H1 (cell line): ENCODE results near the gene ZFP36L1. TPM values are rescaled to one million over a fixed set of nuclear protein-coding genes. Genes with fewer than 3 reads are reported as not detected.

Source experiments
- CTCF ChIA-PET: fragments of 300-600 bp; sonication (Branson Sonifier 250); formaldehyde crosslinking; loops from one replicate; lab custom pipeline; 2021; ENCODE audit not compliant: partially characterized antibody; lab: Charles Lee
- POLR2A ChIA-PET: fragments of 300-600 bp; sonication (Branson Sonifier 250); formaldehyde crosslinking; loops from one replicate; lab custom pipeline; 2021; ENCODE audit warnings: inconsistent platforms; ENCODE audit not compliant: partially characterized antibody; lab: Charles Lee
- DNase-seq, 2 experiments: peaks; one replicate each; pipeline versions ENCODE4 v3.0.0 to v3.0.0-alpha.2; 2010 to 2022; ENCODE audit warnings: low spot score in 2 of 2, low read depth in 1 of 2, mixed read lengths in 1 of 2
- FAIRE-seq: peaks from 2 replicates; lab custom pipeline; 2011; peaks lifted over from hg19 to GRCh38; lab: Jason Lieb, UNC
- H2AFZ ChIP-seq: 2 replicates; pipeline ENCODE4 v1.8.1; 2012; ENCODE audit warnings: low read length, inconsistent platforms
- H2AK5ac ChIP-seq: 2 replicates; pipeline ENCODE4 v1.6.1; 2013; ENCODE audit warnings: low read depth, low read length
- H2BK120ac ChIP-seq: replicated peaks from 2 replicates; pipeline ENCODE3; 2013; ENCODE audit warnings: low read depth, low read length, inconsistent platforms
- H2BK12ac ChIP-seq: 2 replicates; pipeline ENCODE4 v1.6.1; 2013; ENCODE audit warnings: low read depth, low read length
- H2BK15ac ChIP-seq: 2 replicates; pipeline ENCODE4 v1.6.1; 2013; ENCODE audit warnings: low read length
- H2BK20ac ChIP-seq: 2 replicates; pipeline ENCODE4 v1.6.1; 2013; ENCODE audit warnings: low read length
- H2BK5ac ChIP-seq: 2 replicates; pipeline ENCODE4 v1.6.1; 2013; ENCODE audit warnings: low read depth, low read length
- H3K14ac ChIP-seq: 2 replicates; pipeline ENCODE4 v1.6.1; 2013; ENCODE audit warnings: inconsistent platforms; ENCODE audit not compliant: insufficient read length
- H3K18ac ChIP-seq: 2 replicates; pipeline ENCODE4 v1.6.1; 2013; ENCODE audit warnings: low read length; ENCODE audit errors: extremely low read depth
- H3K23ac ChIP-seq: 2 replicates; pipeline ENCODE4 v1.6.1; 2013; ENCODE audit warnings: inconsistent platforms; ENCODE audit not compliant: insufficient read length
- H3K23me2 ChIP-seq: 2 replicates; pipeline ENCODE4 v1.6.1; 2013; ENCODE audit warnings: low read depth, low read length
- H3K27ac ChIP-seq: 2 replicates; pipeline ENCODE4 v1.6.1; 2011; ENCODE audit warnings: low read depth, low read length, inconsistent platforms
- H3K27me3 ChIP-seq, 4 experiments: replicated peaks in 1 of 4; 1 replicate in 1 of 4; 2 replicates in 3 of 4; pipeline versions ENCODE4 v1.6.1 to v1.8.1; 2011 to 2013; ENCODE audit warnings: low read length in 3 of 4, mild to moderate bottlenecking in 3 of 4, inconsistent platforms in 2 of 4, mixed read lengths in 2 of 4, moderate library complexity in 1 of 4; ENCODE audit not compliant: control insufficient read depth in 3 of 4, insufficient read depth in 3 of 4; ENCODE audit errors: extremely low read depth in 1 of 4
- H3K36me3 ChIP-seq, 4 experiments: 2 replicates each; pipeline versions ENCODE4 v1.6.1 to v1.8.1; 2011 to 2013; ENCODE audit warnings: mild to moderate bottlenecking in 4 of 4, low read length in 3 of 4, moderate library complexity in 2 of 4, control low read depth in 1 of 4, inconsistent platforms in 1 of 4; ENCODE audit not compliant: insufficient read depth in 4 of 4, control insufficient read depth in 2 of 4
- H3K4ac ChIP-seq: replicated peaks from 2 replicates; pipeline ENCODE3; 2013; ENCODE audit warnings: low read length, low read depth, mixed read lengths, inconsistent platforms; ENCODE audit not compliant: insufficient read length
- H3K4me1 ChIP-seq, 4 experiments: replicated peaks in 1 of 4; 1 replicate in 1 of 4; 2 replicates in 3 of 4; pipeline versions ENCODE4 v1.6.1 to v1.8.1; 2011 to 2013; ENCODE audit warnings: low read length in 3 of 4, inconsistent platforms in 2 of 4, mixed read lengths in 1 of 4; ENCODE audit not compliant: insufficient read depth in 4 of 4, control insufficient read depth in 3 of 4
- H3K4me2 ChIP-seq, 2 experiments: 2 replicates each; pipeline versions ENCODE4 v1.6.1 to v1.8.1; 2011 to 2013; ENCODE audit warnings: low read depth in 2 of 2, low read length in 2 of 2, control low read depth in 1 of 2, inconsistent platforms in 1 of 2, mild to moderate bottlenecking in 1 of 2; ENCODE audit not compliant: insufficient read depth in 1 of 2
- H3K4me3 ChIP-seq, 4 experiments: fragments of 200-600, 300-600 bp in 1 of 4; sonication (generic), shearing (Covaris generic), sonication (Bioruptor Twin) in 1 of 4; 2 replicates each; pipeline versions ENCODE4 v1.5.1 to v1.8.1; 2011 to 2016; ENCODE audit warnings: low read length in 4 of 4, low read depth in 3 of 4, control low read depth in 2 of 4, inconsistent platforms in 2 of 4, mild to moderate bottlenecking in 2 of 4, mixed read lengths in 1 of 4, moderate library complexity in 1 of 4; ENCODE audit not compliant: insufficient read depth in 2 of 4; ENCODE audit errors: extremely low read depth in 1 of 4
- H3K56ac ChIP-seq: replicated peaks from 2 replicates; pipeline ENCODE3; 2013; ENCODE audit warnings: low read depth, mild to moderate bottlenecking, mixed read lengths, low read length, inconsistent platforms; ENCODE audit not compliant: insufficient read length
- H3K79me1 ChIP-seq: 2 replicates; pipeline ENCODE4 v1.6.1; 2013; ENCODE audit warnings: low read depth, low read length, control low read depth
- H3K79me2 ChIP-seq, 2 experiments: 2 replicates each; pipeline versions ENCODE4 v1.6.1 to v1.8.1; 2012 to 2013; ENCODE audit warnings: low read length in 2 of 2, mild to moderate bottlenecking in 2 of 2, inconsistent platforms in 1 of 2; ENCODE audit not compliant: insufficient read depth in 2 of 2, control insufficient read depth in 1 of 2
- H3K9ac ChIP-seq, 4 experiments: replicated peaks in 1 of 4; 1 replicate in 1 of 4; 2 replicates in 3 of 4; pipeline versions ENCODE4 v1.6.1 to v1.8.1; 2011 to 2013; ENCODE audit warnings: low read depth in 3 of 4, low read length in 3 of 4, control low read depth in 2 of 4, mild to moderate bottlenecking in 2 of 4, moderate library complexity in 2 of 4, inconsistent platforms in 1 of 4; ENCODE audit errors: extremely low read depth in 1 of 4
- H3K9me3 ChIP-seq, 2 experiments: 2 replicates each; pipeline versions ENCODE4 v1.6.1 to v1.8.1; 2012 to 2013; ENCODE audit warnings: mild to moderate bottlenecking in 2 of 2, moderate library complexity in 2 of 2, control low read depth in 1 of 2, inconsistent platforms in 1 of 2, low read depth in 1 of 2, low read length in 1 of 2, mixed read lengths in 1 of 2; ENCODE audit not compliant: insufficient read depth in 2 of 2
- H4K20me1 ChIP-seq, 2 experiments: replicated peaks in 1 of 2; 2 replicates each; pipeline versions ENCODE3 to v1.8.1; 2011 to 2013; ENCODE audit warnings: inconsistent platforms in 2 of 2, low read length in 2 of 2, mild to moderate bottlenecking in 1 of 2; ENCODE audit not compliant: insufficient read depth in 2 of 2, control insufficient read depth in 1 of 2
- H4K5ac ChIP-seq: 2 replicates; pipeline ENCODE4 v1.6.1; 2013; ENCODE audit warnings: low read length, low read depth, mixed read lengths, inconsistent platforms; ENCODE audit not compliant: insufficient read length
- H4K8ac ChIP-seq: 2 replicates; pipeline ENCODE4 v1.8.0; 2013; ENCODE audit warnings: mild to moderate bottlenecking, moderate library complexity, low read length, inconsistent platforms; ENCODE audit not compliant: insufficient read depth; ENCODE audit errors: extremely low read depth
- H4K91ac ChIP-seq: replicated peaks from 2 replicates; pipeline ENCODE3; 2013; ENCODE audit warnings: low read length, mixed read lengths, inconsistent platforms; ENCODE audit not compliant: insufficient read length
- POLR2A ChIP-seq, 2 experiments: IDR thresholded peaks; 1 replicate in 1 of 2; 2 replicates in 1 of 2; pipeline ENCODE4 v1.6.1; 2011; ENCODE audit warnings: low read depth in 2 of 2, low read length in 2 of 2, mild to moderate bottlenecking in 2 of 2; ENCODE audit errors: control extremely low read depth in 1 of 2
- POLR2AphosphoS5 ChIP-seq: IDR thresholded peaks from 2 replicates; pipeline ENCODE4 v1.6.1; 2011; ENCODE audit warnings: low read depth, low read length
- WGBS, 2 experiments: shearing (Covaris generic) in 1 of 2; methylation state at CpG; one replicate each; pipeline versions ENCODE4 v1.1.6 to v1.1.7; 2013 to 2015; ENCODE audit warnings: low lambda C conversion rate in 2 of 2, mixed read lengths in 2 of 2, inconsistent platforms in 1 of 2, low coverage in 1 of 2, missing lambda C conversion rate in 1 of 2; ENCODE audit not compliant: insufficient replicate concordance in 2 of 2, insufficient coverage in 1 of 2, insufficient read length in 1 of 2; ENCODE audit errors: extremely low coverage in 1 of 2, missing lambda C conversion rate in 1 of 2; 5-methylcytosine and 5-hydroxymethylcytosine counted together
- polyA plus RNA-seq, 7 experiments: library from polyadenylated mRNA; depleted of rRNA in 3 of 7; stranded (reverse) in 5 of 7; unstranded in 2 of 7; fragments of >200 nt in 5 of 7; fragments of 200-250 nt in 2 of 7; gene quantifications; 1 replicate in 5 of 7; 2 replicates in 1 of 7; 4 replicates in 1 of 7; pipeline versions ENCODE4 v1.2.1 to v1.2.3, GENCODE V29; 2011 to 2013; ENCODE audit warnings: missing spikeins in 2 of 7, mixed read lengths in 2 of 7
- total RNA-seq: library from RNA; stranded (reverse); fragmentation: NEBNext Ultra II Directional; extraction: Animal tissue kit (Norgen Biotek cat#: 25700); gene quantifications from 2 replicates; pipeline ENCODE4 v1.2.1, GENCODE V29; 2021

ZFP36L1 gene
- total and polyA plus RNA-seq, 2 of the 8 experiments (the other 6 are each of a cell fraction or from before 2014, with no cell fraction given): 80.4 to 132 TPM

GRCh38 chr14:68788275-68788995 is 4.4 kb downstream of the ZFP36L1 start:
- ChIA-PET POLR2A (interaction anchor here (0.6 to 9.6 kb wide), 9 partner anchors 13 to 539 kb away, joined by 3 to 222 read pairs (median 4); no protein-coding TSS in a partner anchor), CTCF (interaction anchor here (0.7 to 5.9 kb wide), 20 partner anchors 9 to 854 kb away, joined by 3 to 60 read pairs (median 4); no protein-coding TSS in a partner anchor)
- Histone ChIP-seq H3K27me3 (no peaks in the 10 kb centered on the region), H3K27ac (no peak overlapping the region), H3K14ac (no peak overlapping the region), H2AFZ (no peak overlapping the region), H3K79me2 (peaks cover 26 to 42% of the 10 kb centered on the region in 2 experiments), H4K8ac (no peak overlapping the region; the same call in 1 of the 2 replicates), H3K36me3 (peaks cover 18 to 38% (median 28%) of the 10 kb centered on the region in 4 experiments), H3K4me1 (peaks cover 0 to 22% (median 12%) of the 10 kb centered on the region in 4 experiments; a peak in 6 of 7 replicates), H2BK120ac (no peak overlapping the region), H3K56ac (no peak overlapping the region), H4K20me1 (peaks cover 31% of the 10 kb centered on the region in 2 experiments), H3K23me2 (peaks cover 3% of the 10 kb centered on the region; the same call in 1 of the 2 replicates), H3K79me1 (peaks cover 9% of the 10 kb centered on the region; the same call in 1 of the 2 replicates), H2BK12ac (no peak overlapping the region), H3K4ac (no peak overlapping the region), H3K4me3 (peak overlapping the region in 1 of 4 experiments; percentile 11; a peak in 1 of 8 replicates), H2BK5ac (no peak overlapping the region), H3K9ac (no peak overlapping the region), H4K91ac (no peak overlapping the region), H3K4me2 (no peak overlapping the region), H2BK20ac (no peak overlapping the region), H3K23ac (no peak overlapping the region), H3K18ac (no peak overlapping the region), H2BK15ac (no peak overlapping the region), H3K9me3 (no peaks in the 10 kb centered on the region), H4K5ac (no peak overlapping the region), H2AK5ac (no peak overlapping the region)
- FAIRE-seq (no peak), DNase-seq (no peak)
- WGBS, 2 experiments: 84% methylated on average over 8 of the region's 10 CpGs; no CpG with 5 or more reads in 1 of the 2 experiments
- TF ChIP-seq POLR2AphosphoS5 (no peak), POLR2A (IDR thresholded peaks at IDR 0.05; ENCODE audit: control extremely low read depth in 1 of 2, low read depth in 2 of 2, low read length in 2 of 2) (0 out of 3 replicates have a peak, but pooled peaks of 1 of the 2 experiments have one; percentile 28)
